IPS DF 4.7 (cell line): ENCODE results near the gene FAM184A.

ENCODE experiments used
- DNase-seq: peaks from one replicate; pipeline ENCODE4 v3.0.0-alpha.2; 2013; ENCODE audit warnings: low spot score; ENCODE audit errors: extremely low read depth

Gene FAM184A

GRCh38 chr6:119055069-119055468 lies 23.4 kb downstream of the FAM184A start:
- no peak for DNase-seq

DNA sequence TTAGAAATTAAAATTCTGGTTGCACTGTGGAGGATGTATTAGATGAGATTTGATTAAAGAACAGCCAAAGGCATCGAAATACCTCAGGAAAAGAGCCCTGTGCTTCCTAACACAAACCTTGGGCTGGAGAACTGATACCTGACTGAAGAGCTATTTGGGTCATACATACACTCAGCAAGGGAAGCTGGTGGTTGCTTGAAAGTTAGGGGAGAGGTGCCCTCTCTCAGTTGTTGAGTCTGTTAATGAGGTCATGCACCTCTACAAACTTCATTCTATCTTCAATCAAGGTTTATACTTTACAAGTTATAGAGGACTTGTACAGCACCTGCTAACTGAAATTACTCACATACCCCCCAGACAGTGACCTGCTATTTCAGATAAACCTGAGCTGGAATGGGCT lies 25.5 kb downstream of the FAM184A start:
- no peak for DNase-seq

GRCh38 chr6:119052292-119052889 lies 26.1 kb downstream of the FAM184A start:
- DNase-seq, result no peak

GRCh38 chr6:119044255-119044654 lies 34.2 kb downstream of the FAM184A start:
- DNase-seq, result no peak

DNA sequence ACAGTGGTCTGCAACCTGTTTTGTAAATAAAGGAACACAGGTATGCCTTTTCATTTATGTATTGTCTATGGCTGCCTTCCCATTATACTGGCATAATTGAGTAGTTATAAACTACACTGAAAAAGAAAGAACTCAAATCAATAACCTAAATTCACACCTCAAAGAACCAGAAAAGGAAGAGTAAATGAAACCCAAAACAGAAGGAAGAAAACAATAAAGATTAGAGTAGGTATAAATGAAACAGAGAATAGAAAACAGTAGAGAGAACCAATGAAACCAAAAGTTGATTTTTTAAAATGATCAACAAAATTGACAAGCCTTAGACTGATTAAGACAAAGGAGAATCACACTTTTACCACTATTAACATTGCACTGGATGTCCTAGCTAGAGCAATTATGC lies 34.7 kb downstream of the FAM184A start:
- no peak for DNase-seq

DNA sequence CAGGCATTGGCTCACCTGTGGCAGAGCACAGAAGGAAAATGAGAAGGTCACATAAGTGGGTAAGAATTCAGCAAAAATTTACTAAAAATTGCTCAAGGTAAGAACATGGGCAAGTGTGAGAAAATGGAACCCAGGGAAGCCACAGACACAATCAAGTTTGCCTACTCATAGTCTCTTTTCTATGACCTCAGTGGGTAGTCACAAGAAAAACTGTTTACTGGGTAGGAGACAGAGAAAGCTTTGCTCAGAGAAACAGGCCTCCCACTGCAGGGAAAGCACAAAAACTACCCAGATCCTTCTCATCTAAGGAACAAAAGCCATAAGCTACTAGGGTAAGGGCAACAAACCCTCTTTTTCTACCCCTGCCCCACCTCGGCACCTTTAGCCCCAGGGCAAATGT lies 35.2 kb downstream of the FAM184A start:
- no peak for DNase-seq

GRCh38 chr6:119040636-119041035 lies 37.8 kb downstream of the FAM184A start:
- DNase-seq, result no peak

DNA sequence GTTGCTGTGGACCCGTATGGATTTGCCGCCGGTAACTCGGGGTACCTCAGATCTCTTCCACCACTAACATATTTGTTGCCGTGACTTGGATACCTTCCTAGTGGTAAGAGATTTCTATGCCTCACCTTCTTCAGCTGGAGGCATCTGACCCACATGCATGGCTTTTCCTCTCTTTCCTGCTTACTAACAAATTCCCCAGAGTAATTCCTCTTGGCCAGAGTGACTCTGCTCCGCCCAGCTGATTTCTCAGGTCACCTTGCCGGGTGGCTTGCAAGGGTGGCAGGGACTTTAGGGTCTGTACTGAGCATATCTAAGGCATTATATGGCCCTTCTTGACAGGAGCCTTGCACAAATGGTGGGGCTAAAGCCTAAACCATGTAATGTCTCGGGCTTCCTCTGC lies 38.2 kb downstream of the FAM184A start:
- no peak for DNase-seq

DNA sequence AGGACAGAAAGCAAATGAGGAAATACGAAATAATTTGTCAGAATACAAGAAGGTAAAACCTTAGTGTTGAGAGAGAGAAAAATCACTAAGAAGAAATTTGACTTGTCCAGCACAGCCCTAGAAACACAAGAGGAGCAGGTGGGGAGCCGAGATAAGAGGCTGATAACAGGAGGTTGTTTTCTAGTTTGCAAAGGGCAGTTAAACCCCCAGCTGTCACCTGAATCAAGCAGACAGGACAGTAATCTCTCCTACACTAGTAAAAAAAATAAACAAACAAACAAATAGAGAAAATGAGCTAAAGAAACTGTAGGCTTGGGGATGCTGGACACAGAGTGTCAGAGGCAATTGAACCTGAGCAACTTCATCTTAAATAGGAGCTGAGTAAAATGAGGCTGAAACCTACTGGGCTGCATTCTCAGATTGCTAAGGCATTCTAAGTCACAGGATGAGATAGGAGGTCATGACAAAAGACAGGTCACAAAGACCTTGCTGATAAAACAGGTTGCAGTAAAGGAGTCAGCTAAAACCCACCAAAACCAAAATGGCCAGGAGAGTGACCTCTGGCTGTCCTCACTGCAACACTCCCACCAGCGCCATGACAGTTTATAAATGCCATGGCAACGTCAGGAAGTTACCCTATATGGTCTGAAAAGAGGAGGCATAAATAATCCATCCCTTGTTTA lies 40.4 kb downstream of the FAM184A start:
- no peak for DNase-seq

DNA sequence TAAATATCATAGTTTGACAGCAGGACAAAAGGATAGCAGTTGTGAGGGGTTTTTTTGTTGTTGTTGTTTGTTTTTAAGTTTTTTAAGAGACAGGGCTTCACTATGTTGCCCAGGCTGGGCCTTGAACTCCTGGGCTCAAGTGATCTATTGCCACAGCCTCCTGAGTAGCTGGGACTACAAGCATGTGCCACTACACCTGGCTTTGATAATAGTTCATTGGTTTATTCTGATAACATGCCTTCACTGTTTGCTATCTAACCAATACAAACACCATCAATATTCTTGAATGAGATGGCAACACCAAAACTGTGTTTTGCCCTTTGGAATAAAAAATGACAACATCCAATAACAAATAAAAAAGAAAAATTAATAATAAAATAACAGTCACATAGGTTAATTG lies 41.2 kb downstream of the FAM184A start:
- DNase-seq, result no peak

GRCh38 chr6:119036081-119036480 lies 42.4 kb downstream of the FAM184A start:
- no peak for DNase-seq

- DNase-seq, result peak; percentile 44
Measured at GRCh38 chr6:119035459-119035858, 43.0 kb downstream of the FAM184A start.

DNA sequence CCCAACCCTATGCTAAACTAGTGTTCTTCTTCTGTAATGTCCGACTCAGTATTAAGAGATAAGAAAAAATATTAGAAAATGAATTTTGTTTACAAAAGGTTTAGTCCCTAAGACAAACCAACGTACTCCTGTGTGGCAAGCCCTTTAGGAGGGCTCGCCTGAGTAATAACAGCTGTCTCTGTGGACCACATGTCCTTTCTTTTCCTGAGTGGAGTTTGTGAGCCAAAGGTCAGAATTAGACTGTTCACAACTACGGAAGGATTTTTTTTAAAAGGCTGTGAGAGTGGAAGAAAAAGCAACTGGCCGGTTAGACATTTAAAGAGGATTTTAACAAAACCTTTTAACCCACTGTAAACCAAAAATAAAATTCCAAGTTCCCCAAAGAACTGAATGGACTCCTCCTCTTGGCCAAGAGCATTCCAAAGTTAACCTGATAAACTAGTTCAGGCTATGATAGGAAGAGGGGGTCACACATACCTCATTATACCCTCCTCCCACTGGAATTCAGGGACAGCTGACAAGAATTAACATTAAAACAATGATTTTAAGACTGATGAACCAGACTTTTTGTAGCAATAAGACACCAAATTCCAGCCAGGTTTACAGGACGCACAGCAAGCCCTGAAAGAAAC lies 43.5 kb downstream of the FAM184A start:
- no peak for DNase-seq

GRCh38 chr6:119032428-119032827 lies 46.0 kb downstream of the FAM184A start:
- no peak for DNase-seq

GRCh38 chr6:119030759-119031158 lies 47.7 kb downstream of the FAM184A start:
- DNase-seq, result no peak

DNA sequence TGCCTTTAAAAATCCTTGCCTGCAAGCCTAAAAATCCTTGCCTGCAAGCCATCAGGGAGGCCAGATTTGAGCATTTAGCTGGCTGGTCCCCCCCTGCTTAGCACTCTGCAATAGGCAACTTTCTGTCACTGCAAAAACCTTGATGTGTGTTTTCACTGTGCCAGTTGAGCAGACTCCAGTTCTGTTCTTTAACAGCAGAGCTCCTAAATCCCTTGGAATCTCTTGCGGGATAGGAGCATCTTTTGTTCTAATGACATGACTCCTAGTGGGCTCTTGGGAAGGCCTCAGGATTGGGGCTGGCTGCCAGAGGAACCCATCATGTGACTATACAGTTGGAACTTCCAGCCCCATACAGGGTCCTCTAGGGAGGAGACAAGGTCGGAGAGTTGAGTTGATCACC lies 50.4 kb downstream of the FAM184A start:
- DNase-seq, result no peak

DNA sequence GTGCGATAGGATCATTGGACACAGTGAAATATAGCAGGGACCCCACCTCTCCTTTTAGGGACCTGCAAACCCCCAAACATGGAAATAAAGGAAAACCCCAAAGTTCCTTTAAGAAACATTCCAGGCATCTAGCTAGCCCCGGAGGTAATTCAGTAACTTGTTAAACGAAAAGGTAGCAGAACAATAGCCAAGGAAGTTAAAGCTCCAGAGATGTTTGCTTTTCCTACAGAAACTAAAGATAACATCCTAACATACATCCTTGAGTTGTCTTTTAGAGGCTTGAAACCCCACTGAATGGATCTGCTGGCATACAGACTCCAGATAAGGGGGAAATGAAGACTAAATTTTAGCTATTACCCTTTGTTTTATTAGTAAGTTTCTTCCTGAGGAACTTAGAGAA lies 51.0 kb downstream of the FAM184A start:
- DNase-seq, result peak; percentile 38

DNA sequence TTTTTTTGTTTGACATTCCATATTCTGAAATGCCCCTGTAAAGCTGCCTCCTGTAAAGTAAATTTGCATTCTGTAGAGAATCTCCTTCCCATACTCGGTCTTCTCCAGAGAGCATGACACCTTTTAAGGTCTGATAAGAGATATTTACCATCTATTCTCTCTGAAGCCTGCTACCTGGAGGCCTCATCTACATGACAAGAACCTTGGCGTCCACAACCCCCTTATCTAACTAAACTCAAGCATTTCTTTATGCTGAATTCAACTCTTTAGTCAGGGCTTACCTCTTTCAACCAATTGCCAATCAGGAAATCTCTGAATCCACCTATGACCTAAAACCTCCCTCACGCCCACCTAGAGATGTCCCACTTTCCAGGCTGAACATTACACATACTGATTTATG lies 51.6 kb downstream of the FAM184A start:
- DNase-seq, result no peak

GRCh38 chr6:119025793-119026192 lies 52.7 kb downstream of the FAM184A start:
- no peak for DNase-seq

DNA sequence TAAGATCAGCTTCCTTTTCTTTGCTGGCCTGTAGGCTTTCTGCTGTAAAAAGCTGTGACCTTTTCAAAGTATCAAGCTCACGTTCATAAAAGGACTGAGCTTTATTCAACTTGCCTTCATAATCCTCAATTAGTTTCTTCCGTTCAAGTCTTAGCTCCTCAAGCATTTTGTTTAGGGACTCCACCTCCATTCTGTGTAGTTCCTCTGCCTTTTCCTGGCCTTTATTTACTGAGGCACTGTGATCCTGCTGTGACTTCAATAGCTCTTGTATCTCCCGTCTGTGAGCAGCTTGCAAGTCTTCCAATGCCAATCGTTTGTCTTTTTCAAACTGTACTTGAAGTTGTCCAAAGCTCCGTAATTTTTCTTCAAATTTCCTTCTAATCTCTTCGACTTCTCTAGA lies 54.4 kb downstream of the FAM184A start:
- DNase-seq, result peak; percentile 36

DNA sequence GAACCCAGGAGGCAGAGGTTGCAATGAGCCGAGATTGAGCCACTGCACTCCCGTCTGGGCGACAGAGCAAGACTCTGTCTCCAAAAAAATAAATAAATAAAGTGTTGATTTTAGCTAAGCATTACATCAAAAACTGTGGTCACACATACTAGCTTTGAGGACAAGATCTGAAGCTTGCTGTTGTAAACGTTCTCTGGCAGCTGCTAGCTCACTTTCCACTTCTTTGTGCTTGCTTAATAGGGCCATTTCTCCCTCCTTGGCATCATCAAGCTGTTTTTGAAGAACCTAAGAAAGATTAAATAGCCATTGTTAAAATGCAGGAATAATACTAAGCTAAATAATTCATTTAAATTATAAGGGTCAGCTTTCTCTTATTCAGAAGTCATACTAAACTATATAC lies 55.7 kb downstream of the FAM184A start:
- no peak for DNase-seq

- DNase-seq, result no peak
Measured at GRCh38 chr6:119020597-119021561, 57.6 kb downstream of the FAM184A start.
